ENCODE results near the gene RCVRN.

Gene RCVRN

DNA sequence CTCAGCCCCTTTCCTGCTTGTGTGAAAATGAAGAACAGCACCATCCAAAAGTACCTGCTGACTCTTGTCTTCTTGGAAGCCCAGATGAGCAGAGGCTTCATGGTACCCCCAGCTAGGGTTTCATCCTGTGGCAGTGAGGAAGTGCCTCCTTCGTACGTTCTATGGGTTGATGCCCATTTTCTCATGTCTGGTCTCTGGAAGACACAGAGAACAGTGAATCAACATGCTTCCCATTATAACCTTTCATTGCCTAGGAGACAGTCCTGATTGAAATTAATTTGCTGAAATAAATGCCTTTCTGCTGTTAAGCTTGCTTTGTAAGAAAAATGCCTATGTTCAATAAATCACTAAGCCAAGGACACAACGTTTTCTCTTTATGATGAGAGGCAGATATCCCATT, 36.5 kb downstream of the RCVRN start:
- no peak for TF ChIP-seq ZNF384 (IDR thresholded peaks at IDR 0.05)
- no peak for TF ChIP-seq BHLHE40 (IDR thresholded peaks at IDR 0.05; ENCODE audit: borderline replicate concordance)
- no peak for TF ChIP-seq TARDBP (IDR thresholded peaks at IDR 0.05)
- no peak for TF ChIP-seq FOXM1 (IDR thresholded peaks at IDR 0.05; ENCODE audit: borderline replicate concordance)
- no peak for TF ChIP-seq HDGF (IDR thresholded peaks at IDR 0.05; ENCODE audit: borderline replicate concordance)
- no peak for TF ChIP-seq FOXK2 (IDR thresholded peaks at IDR 0.05)
- no peak for TF ChIP-seq L3MBTL2 (conservative IDR thresholded peaks at IDR 0.05)
- TF ChIP-seq SUZ12 (IDR thresholded peaks at IDR 0.05), result no peak
- TF ChIP-seq ARNT (IDR thresholded peaks at IDR 0.05), result no peak
- no peak for TF ChIP-seq ELF4 (IDR thresholded peaks at IDR 0.05)
- no peak for TF ChIP-seq CTBP1 (IDR thresholded peaks at IDR 0.05; ENCODE audit: borderline replicate concordance)
- TF ChIP-seq SP1 (IDR thresholded peaks at IDR 0.05), result no peak
- no peak for TF ChIP-seq NFRKB (IDR thresholded peaks at IDR 0.05)
- TF ChIP-seq, protein P1, sequence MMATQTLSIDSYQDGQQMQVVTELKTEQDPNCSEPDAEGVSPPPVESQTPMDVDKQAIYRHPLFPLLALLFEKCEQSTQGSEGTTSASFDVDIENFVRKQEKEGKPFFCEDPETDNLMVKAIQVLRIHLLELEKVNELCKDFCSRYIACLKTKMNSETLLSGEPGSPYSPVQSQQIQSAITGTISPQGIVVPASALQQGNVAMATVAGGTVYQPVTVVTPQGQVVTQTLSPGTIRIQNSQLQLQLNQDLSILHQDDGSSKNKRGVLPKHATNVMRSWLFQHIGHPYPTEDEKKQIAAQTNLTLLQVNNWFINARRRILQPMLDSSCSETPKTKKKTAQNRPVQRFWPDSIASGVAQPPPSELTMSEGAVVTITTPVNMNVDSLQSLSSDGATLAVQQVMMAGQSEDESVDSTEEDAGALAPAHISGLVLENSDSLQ (IDR thresholded peaks at IDR 0.05), result no peak
- no peak for TF ChIP-seq LEF1 (IDR thresholded peaks at IDR 0.05; ENCODE audit: borderline replicate concordance)
- TF ChIP-seq FOXA1 (IDR thresholded peaks at IDR 0.05), result no peak
- DNase-seq (ENCODE audit: extremely low spot score), result no peak

DNA sequence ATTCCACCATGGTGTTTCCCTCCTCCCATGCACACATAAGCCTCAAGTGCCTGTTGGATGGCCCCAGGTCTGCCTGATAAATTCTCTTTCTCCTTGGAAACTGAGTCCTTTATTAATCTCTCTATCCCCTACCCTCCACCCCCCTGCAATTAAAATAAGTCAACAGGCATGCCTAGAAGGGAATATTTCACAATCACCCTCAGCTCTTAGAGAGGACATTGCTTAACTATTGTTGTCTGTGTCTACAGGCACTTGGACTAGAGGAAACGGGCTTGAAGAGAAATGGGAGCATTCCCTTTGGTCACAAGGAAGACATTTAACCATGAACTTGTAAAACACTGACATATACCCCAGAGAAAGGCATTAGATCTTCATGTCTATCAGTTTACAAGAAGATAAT, 39.5 kb downstream of the RCVRN start:
- ChIA-PET POLR2A (no interaction called here), CTCF (no interaction called here)
- DNase-seq (ENCODE audit: extremely low spot score), result no peak
- TF ChIP-seq NFRKB (IDR thresholded peaks at IDR 0.05) (no peak), SP1 (IDR thresholded peaks at IDR 0.05) (no peak), SUZ12 (IDR thresholded peaks at IDR 0.05) (no peak), BHLHE40 (IDR thresholded peaks at IDR 0.05; ENCODE audit: borderline replicate concordance) (no peak), TARDBP (IDR thresholded peaks at IDR 0.05) (no peak)
- TF ChIP-seq, protein P1 (IDR thresholded peaks at IDR 0.05), result no peak

More for the DNA sequence above, 36.5 kb downstream of the RCVRN start:
- POLR2A ChIA-PET, result no interaction called here
- CTCF ChIA-PET, result no interaction called here

DNA sequence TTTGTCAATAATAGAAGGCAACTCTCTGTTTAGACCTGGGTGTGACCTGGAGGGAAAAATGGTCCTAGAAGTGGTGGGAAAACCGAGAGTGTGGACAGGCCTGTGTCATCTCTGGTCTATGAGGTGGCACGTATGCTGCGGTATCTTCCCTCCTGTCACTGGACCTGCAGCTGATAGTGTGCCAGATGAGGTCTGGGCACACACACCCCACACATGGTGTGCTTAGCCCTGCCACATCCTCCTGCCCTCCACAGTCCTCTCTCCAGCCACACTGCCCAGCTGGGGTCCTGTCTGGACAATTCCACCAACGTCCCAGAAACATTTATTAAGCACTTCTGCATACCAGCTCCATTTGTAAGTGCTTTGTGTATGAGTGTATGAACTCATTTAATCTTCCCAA, 42.1 kb downstream of the RCVRN start:
- ChIA-PET POLR2A (no interaction called here), CTCF (no interaction called here)
- TF ChIP-seq LEF1 (IDR thresholded peaks at IDR 0.05; ENCODE audit: borderline replicate concordance) (no peak), FOXA1 (IDR thresholded peaks at IDR 0.05) (no peak), SP1 (IDR thresholded peaks at IDR 0.05) (no peak), CTBP1 (IDR thresholded peaks at IDR 0.05; ENCODE audit: borderline replicate concordance) (no peak), ELF4 (IDR thresholded peaks at IDR 0.05) (no peak), L3MBTL2 (conservative IDR thresholded peaks at IDR 0.05) (no peak), HDGF (IDR thresholded peaks at IDR 0.05; ENCODE audit: borderline replicate concordance) (no peak), FOXM1 (IDR thresholded peaks at IDR 0.05; ENCODE audit: borderline replicate concordance) (no peak), NFRKB (IDR thresholded peaks at IDR 0.05) (no peak), ZNF384 (IDR thresholded peaks at IDR 0.05) (no peak), TARDBP (IDR thresholded peaks at IDR 0.05) (no peak), FOXK2 (IDR thresholded peaks at IDR 0.05) (no peak), SUZ12 (IDR thresholded peaks at IDR 0.05) (no peak), BHLHE40 (IDR thresholded peaks at IDR 0.05; ENCODE audit: borderline replicate concordance) (no peak), ARNT (IDR thresholded peaks at IDR 0.05) (no peak)
- TF ChIP-seq, protein P1 (IDR thresholded peaks at IDR 0.05), result no peak
- no peak for DNase-seq (ENCODE audit: extremely low spot score)

DNA sequence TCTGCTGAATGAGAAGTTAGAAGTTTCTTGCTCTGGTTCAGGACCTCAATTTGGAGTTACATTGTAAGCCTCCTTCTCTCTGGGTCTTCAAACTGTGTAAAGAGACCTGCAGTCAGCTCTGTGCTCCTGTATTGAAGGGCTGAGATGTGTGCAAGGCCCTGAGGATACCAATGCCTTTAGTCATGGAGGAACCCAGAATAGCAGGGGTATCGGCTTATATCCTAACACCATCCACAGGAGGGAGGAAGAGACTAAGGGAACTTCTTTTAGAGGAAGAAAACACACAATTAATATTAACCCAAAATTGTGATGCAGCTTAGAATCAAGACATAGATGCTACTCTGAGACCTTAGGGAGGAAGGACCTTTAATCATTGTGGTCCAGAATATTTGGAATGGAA, 42.9 kb downstream of the RCVRN start:
- TF ChIP-seq ARNT (IDR thresholded peaks at IDR 0.05), result no peak
- TF ChIP-seq CTBP1 (IDR thresholded peaks at IDR 0.05; ENCODE audit: borderline replicate concordance), result no peak
- no peak for TF ChIP-seq SUZ12 (IDR thresholded peaks at IDR 0.05)
- no peak for TF ChIP-seq ELF4 (IDR thresholded peaks at IDR 0.05)
- no peak for TF ChIP-seq NFRKB (IDR thresholded peaks at IDR 0.05)
- TF ChIP-seq TARDBP (IDR thresholded peaks at IDR 0.05), result no peak
- TF ChIP-seq L3MBTL2 (conservative IDR thresholded peaks at IDR 0.05), result no peak
- TF ChIP-seq FOXK2 (IDR thresholded peaks at IDR 0.05), result no peak
- no peak for TF ChIP-seq HDGF (IDR thresholded peaks at IDR 0.05; ENCODE audit: borderline replicate concordance)
- no peak for TF ChIP-seq ZNF384 (IDR thresholded peaks at IDR 0.05)
- ChIA-PET CTCF (no interaction called here), POLR2A (no interaction called here)
- no peak for DNase-seq (ENCODE audit: extremely low spot score)

DNA sequence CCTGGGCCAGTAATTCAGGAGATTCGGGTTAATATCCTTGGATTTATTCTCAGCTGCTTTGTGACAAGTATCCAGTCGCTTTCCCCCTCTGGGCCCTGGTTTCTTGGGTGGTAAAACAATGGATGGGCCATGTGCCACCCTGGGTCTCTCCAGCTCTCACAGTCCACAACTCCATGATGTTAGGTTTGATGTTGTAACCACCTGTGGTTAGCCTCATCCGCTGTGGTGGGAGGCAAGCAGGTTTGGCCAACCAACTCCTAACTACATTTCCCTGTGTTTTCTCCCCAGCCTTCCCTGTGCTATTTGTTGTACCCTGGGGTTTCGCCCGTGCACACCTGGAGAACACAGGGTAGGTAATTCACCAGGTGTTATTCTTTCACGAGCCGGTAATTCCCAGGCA, 44.2 kb downstream of the RCVRN start:
- DNase-seq (ENCODE audit: extremely low spot score), result no peak
- ChIA-PET CTCF (no interaction called here), POLR2A (no interaction called here)
- no peak for TF ChIP-seq TARDBP (IDR thresholded peaks at IDR 0.05)
- TF ChIP-seq SP1 (IDR thresholded peaks at IDR 0.05), result no peak
- no peak for TF ChIP-seq SUZ12 (IDR thresholded peaks at IDR 0.05)
- no peak for TF ChIP-seq CTBP1 (IDR thresholded peaks at IDR 0.05; ENCODE audit: borderline replicate concordance)
- TF ChIP-seq ARNT (IDR thresholded peaks at IDR 0.05), result no peak
- no peak for TF ChIP-seq HDGF (IDR thresholded peaks at IDR 0.05; ENCODE audit: borderline replicate concordance)
- TF ChIP-seq L3MBTL2 (conservative IDR thresholded peaks at IDR 0.05), result no peak
- TF ChIP-seq, protein P1 (IDR thresholded peaks at IDR 0.05), result no peak
- TF ChIP-seq FOXA1 (IDR thresholded peaks at IDR 0.05), result no peak
- TF ChIP-seq ZNF384 (IDR thresholded peaks at IDR 0.05), result no peak
- TF ChIP-seq FOXK2 (IDR thresholded peaks at IDR 0.05), result no peak
- no peak for TF ChIP-seq NFRKB (IDR thresholded peaks at IDR 0.05)
- no peak for TF ChIP-seq ELF4 (IDR thresholded peaks at IDR 0.05)
- no peak for TF ChIP-seq BHLHE40 (IDR thresholded peaks at IDR 0.05; ENCODE audit: borderline replicate concordance)
- no peak for TF ChIP-seq FOXM1 (IDR thresholded peaks at IDR 0.05; ENCODE audit: borderline replicate concordance)
- TF ChIP-seq LEF1 (IDR thresholded peaks at IDR 0.05; ENCODE audit: borderline replicate concordance), result no peak

DNA sequence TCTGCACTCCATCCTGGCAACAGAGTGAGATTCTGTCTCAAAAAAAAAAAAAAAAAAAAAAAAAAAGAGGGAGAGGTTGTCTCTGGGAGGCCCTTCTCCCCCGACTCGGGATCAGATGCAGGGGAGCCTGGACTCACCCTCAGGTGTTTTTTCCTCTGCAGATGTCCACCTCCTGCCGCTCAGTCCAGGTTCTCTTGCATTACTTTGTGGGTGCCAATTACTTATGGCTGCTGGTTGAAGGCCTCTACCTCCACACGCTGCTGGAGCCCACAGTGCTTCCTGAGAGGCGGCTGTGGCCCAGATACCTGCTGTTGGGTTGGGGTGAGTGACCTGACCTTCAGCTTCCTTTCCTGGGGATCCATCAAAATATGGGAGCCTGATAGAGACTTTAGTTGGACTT, 45.3 kb downstream of the RCVRN start:
- TF ChIP-seq SUZ12 (IDR thresholded peaks at IDR 0.05), result no peak
- no peak for DNase-seq (ENCODE audit: extremely low spot score)
- ChIA-PET CTCF (no interaction called here), POLR2A (no interaction called here)
